Middle frontal gyrus (tissue), 1 donor: Measurements from ENCODE around the gene PROM2.

ENCODE experiments used
- DNase-seq: peaks from one replicate; pipeline ENCODE4 v3.0.0-alpha.2; 2015; ENCODE audit warnings: low spot score; ENCODE audit errors: extremely low spot score

The PROM2 gene

DNA sequence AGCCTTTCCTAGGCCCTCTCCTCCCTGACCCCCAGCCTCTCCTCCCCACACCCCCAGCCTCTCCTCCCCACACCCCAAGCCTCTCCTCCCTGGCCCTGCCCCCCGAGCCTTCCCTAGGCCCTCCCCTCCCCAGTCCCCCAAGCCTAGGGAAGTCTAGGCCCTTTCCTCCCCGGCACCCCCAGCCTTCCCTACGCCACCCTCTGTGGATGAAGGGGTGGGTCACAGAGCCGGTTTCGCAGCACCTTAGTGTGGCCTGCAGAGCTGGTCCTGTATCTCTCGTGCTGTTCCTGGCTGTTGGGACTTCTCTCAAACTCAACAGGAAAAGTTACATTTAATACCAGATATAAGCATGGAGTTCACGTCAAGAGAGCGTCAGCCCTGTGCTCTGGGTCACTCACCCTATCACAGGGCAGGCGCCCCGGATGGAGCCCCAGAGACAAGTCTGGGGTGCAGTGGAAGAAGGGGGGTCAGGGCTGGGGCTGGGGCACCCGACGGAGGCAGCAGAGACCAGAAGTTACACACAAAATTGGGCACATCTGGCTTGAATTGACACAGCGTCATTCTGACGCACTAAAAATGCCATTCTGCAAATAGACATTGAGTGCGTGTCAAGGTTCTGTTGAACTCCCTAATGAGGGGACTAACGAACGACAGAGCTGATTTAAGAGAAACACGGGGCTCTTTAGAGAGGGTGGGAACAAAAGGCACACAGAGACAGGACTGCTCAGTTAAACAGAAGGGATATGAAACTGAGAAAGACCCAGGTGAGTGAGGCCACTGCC lies 46.9 kb downstream of the PROM2 start:
- DNase-seq, result no peak

DNA sequence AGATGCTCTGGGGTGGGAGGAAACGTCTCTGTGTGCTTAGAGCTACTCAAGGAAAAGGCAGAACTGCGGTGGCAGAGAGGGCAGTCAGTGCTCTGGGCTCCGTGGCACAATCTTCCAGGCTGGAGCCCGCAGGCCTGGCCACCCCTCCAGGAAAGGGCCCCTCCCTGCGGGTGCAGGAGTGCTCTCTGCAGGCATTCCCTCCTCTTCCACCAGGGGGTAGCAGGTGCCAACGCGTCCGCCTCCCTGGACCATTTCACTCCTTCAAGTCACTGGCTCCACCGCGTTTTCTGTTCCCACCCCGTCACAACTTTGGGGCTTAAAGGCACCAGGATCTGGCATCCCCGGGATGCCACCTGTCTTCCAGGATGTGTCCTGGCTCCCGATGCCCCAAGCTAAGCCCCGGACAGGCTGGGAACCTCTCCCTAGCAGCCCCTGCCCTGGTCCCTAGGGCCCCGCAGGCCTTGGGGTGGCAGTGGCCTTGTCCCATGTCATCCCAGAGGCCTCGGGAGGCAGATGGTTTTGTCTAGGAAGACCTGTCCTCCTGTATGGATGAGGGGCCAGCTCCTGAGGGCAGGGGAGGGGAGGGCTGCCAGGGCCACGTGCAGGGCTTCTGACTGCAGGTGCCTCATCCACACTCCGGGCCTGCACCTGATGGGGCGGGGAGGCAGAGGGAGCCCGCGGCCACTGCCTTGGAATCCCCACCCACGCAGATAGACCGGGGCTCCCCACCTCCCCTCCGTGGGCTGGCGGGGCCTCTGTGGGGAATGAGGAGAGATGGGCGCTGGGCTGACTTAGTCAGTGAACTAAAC lies 49.3 kb downstream of the PROM2 start:
- no peak for DNase-seq

DNA sequence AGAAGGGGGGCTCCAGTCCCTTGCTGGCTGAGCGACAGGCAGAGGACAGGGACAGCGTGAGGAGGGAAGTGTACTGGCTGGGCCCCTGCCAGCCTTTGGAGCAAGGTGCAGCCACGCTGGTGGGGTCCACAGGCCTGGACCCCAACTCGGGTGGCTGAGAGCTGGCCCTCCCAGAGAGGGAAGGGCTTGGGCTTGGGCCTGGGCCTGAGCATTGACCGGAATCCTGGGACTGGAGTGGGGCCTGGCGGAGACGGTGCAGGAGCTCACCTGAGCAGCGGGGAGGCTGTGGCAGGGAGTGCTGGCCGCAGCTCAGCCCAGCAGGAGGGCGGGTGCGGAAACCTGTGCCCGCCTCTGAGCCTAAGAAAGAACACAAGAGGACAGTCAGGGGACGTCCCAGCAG lies 50.8 kb downstream of the PROM2 start:
- DNase-seq, result no peak

DNA sequence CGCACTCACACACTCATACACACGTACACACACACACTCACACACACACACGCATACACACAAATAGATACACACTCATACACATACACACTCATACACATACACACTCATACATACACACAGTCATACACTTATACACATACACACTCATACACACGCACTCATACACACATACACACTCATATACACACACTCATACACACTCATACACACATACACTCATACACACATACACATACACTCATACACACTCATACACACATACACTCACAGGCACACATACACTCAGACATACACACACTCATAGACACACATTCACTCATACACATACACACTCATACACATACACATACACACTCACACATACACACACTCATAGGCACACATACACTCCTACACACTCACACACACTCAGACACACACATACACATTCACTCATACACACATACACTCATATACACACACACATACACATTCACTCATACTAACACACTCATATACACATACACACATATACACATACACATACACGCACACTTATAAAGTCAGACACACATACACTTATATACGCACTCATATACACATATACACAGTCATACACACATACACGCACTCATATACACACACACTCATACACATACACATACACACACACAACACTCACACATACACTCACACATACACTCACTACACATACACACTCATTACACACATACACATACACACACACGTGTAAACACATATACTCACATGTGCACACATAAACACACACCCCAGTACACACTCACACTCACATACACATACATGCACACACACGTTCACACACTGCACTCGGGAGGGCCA lies 51.6 kb downstream of the PROM2 start:
- no peak for DNase-seq

DNA sequence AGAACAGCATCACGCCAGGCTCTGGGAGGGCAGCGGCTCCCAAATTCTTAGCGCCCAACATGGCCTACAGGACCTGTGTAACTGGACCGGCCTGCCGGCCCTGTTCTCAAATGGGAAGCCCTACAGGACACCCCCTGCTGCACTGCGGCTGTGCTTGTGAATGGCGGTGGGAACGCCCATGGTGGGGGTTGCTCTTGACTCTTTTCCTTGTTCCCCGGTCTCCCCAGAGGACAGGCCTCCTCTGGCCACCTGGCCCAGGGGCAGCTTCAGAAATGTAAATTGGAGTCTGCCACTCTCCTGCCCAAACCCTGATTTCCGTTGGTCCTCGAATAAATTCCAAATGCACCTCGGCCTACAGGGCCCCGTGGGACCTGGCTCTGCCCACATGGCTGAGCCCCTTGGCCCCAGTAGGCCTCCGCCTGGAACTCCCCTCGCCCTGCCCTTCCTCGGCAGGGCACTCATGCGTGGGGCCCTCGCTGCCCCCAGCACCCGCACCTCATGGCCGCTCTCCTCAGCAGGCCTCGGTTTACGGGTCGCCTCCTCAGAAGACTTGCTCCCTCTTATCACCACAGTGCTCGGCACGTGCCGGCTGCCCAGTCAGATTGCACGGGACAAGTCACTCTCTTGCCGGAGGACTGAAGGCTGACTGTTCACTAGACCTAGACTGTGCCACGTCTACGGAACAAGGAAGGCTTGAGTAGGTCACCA lies 52.3 kb downstream of the PROM2 start:
- DNase-seq, result no peak

DNA sequence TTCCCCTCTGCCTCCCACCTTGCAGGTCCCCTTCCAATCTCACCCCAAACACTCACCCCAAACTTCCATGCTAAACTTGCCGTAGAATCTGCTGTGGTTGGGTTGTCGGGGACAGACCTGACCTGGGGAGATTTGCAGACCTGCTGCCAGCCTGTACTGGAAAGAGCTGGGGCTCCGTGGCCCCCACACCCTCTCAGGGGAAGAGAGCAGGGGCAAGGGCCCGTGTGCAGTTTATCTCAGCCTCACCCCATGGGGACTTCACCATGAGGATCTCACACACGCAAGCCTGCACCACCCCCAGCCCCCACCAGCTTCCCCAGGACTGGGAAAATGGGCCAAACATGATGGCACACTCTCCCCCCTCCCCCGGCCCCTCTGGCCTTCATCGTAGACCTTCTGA lies 53.6 kb downstream of the PROM2 start:
- no peak for DNase-seq

DNA sequence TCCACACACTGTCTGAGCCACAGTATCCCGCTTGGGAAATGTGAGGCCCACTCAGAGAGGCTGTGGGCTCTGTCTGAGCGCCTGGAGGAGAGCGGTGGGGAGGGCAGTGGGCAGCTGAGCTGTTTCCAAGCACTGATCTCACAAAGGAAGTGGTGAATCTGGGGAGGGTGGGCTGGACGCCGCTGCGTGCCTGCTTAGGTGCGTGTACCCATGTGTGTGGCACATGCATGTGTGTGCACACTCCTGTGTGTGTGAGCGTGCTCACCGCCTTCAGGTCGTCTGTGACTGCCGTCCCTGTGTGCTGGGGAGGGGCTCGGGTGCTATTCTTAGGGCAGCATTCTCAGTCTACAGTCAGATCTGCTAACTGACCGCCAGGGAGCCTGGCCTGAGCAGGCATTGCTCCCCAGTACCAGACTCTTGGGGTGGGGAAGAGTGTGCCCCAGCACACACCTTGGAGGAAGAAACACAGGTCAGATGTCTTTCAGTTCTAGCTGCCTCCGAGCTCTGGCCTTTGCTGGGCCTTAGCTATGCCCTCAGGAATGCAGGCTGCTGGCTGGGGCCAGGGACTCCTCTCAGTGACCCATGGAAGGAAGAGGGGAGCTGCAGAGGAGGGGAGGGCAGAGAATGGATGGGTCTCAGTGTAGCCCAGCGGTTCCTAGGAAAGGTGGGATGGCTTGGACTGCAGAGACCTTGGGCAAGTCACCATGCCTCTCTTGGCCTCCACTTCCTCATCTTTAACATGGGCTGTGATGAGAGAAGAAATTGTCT lies 54.3 kb downstream of the PROM2 start:
- DNase-seq, result no peak

DNA sequence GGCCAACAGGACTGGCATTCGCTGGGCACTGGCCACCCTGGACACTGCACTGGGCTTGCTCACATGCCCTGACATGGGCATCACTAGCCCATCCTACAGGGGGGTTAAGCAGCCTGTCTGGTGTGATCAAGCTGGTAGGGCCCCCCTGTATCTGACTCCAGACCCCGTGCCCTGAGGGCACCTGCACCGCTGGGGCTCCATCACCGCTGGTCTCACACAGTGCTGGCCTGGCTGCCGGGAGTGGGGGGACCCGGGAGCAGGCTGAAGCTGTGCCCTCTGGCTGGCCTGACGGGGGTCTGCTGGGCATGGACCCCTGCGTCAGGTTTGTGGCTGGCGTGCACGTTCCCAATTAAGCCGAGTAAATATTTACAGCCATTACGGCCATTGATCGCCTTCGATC lies 55.2 kb downstream of the PROM2 start:
- no peak for DNase-seq

DNA sequence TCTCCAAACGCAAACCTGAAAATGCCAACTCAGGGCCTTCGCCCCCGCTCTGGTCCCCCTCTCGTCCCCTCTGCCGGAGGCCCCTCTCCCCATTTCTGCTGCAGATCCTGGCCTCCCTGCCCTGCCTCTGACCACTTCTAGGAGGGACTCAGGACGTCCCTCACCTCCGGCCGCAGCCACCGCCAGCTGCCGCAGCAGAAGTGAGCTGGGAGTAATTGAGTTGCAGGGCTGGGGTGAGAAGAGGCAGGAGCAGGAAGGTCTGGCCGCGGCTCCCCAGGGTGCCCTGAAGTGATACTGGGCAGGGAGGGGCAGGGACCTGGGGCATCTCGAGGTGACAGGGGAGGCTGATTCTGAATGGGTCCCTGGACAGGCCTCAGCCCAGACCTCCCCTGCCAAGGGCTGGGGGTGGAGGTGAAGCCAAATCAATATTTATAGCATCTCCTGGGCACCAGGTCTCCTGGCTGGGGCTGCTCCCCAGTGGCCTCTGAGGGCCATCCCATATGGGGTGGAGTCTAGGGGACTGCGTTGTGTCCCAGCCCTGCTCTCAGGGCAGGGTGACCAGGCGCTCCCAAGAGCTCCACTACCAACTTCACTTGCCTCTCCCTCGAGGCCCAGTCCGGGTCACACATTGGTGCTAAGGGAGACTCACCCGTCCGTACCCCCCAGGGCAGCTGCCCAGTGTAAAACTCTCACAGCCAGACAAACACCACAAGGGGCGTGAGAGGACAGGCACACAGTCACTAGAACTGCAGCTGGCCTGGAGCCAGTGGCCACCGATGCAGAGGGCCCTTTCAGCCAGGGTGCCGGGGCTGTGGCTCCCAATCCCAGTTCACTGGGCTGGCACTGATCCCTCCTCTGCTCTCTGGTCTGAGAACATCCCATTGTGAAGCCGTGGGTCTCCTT lies 55.9 kb downstream of the PROM2 start:
- DNase-seq, result no peak

DNA sequence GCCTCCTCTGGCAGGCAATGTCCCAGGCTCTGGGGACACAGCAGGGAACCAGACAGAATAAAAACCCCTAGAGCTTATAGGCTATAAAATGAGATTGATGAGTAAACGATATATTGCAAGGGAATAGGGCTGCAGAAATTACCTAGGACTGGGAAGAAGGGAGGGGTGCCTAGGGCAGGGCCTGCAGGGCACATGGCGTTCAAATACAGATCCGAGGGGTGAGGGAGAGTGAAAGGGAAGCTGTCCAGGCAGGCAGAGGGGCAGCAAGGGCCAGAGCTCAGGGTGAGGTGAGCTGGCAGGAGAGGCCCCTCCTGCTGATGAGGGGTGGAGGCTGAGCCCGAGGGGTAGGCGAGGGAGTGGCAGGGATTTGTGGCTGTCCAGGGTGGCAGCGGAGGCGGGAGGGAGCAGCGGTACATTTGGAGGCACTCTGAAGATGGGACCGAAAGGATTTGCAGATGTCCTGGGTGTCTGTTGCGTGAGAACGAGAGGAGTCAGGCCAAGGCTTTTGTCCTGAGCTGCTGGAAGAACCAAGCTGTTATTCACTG lies 56.6 kb downstream of the PROM2 start:
- no peak for DNase-seq

DNA sequence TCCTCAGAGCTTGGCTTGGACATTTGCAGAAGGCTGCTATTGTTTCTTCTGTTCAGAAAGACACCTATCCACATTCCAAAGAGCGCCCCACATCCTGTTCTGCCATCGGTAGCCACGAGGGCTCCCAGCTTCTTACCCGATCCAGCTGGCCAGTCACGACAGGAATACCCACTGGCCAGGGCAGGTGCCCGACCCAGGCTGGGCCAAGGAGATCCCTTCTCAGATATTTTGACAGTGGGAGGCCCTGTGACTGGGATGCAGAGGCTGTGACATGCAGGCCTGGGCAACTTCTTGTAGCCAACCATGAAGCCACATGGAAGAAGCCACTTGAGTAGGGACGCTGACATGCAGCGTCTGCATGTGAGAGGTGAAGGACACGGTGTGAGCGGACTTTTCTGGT lies 57.4 kb downstream of the PROM2 start:
- no peak for DNase-seq

DNA sequence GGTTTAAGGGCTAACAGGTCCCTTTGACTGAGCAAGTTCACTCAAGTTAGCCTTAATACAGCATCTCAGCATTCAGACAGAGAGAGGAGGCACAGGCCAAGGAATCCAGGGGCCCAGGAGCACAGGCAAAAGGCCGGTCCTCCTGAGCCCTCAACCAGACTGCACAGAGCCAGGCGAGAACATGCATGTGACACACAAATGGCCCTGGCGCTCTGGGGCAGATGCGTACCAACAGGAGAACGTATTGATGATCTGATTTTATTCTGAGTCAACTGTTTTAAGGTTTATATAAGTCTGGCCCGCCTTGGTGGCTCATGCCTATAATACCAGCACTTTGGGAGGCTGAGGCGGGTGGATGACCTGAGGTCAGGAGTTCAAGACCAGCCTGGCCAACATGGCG lies 57.8 kb downstream of the PROM2 start:
- no peak for DNase-seq

DNA sequence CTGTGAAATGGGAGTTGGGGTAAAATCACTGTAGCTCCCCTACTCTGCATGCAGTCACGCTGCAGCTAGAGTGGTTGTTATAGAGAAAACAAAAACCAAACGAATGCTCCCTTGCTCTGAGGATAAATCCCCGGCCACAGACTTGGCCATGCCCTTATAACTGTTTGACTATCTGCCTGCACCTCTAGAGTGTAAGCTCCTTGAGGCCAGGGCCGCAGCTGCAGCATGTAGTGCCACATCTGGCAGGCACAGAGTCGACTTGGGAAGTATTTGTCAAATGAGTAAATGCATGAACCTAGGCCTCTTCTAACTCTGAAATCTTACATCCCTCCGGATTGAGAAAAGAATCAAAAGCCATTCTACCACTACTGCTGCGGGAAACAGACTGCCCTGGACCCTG lies 58.8 kb downstream of the PROM2 start:
- DNase-seq, result no peak

DNA sequence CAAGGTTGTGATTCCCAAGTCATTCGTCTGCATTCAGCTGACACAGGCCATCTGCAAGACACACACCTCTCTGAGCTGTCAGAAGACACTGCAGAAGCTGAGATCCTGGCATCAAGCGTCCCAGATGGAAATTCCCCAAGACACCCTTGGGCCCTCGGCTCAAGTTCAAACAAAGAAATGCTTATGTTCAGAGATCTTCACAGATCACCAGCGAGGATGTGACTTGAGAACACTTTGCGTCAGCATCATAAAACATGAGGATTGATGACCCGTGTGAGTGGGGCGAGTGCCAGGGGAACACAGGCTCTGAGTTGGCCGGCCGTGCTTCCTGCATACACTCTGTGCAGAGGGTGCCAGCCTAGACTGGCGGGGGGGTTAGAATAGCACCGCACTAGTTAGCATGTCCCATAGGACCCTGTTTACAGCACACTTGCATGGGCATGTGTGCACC lies 59.7 kb downstream of the PROM2 start:
- DNase-seq, result no peak

DNA sequence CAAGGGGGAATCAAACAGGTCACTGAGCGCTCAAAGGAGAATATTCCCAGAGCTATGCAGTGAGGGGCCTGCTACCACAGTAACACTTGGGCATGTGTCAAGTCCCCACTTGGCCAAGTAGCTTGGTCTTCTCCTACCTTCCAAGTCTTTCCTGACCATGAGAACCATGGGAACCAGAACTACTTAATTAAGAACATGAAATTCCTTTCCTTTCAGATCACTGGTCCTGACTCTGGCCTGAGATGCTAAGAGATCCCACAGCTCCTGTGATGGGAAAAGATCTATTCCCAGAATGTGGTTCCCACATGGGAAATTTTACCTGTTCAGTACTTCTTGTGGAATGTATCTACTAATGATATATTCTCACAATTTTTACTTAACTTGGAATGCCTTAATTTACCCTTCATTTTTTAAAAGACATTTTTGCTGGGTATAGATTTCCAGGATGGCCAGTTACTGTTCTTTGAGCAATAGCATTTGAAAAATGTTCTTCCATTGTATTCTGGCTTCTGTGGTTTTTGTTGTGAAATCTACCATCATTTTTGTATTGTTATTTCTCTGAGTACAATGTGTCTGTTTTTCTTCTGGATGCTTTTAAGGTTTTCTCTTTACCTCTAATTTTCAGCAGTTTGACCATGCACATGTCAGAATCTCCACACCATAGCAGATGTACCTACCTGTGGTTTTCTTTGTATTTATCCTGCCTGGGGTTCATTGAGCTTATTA lies 60.8 kb downstream of the PROM2 start:
- DNase-seq, result no peak

DNA sequence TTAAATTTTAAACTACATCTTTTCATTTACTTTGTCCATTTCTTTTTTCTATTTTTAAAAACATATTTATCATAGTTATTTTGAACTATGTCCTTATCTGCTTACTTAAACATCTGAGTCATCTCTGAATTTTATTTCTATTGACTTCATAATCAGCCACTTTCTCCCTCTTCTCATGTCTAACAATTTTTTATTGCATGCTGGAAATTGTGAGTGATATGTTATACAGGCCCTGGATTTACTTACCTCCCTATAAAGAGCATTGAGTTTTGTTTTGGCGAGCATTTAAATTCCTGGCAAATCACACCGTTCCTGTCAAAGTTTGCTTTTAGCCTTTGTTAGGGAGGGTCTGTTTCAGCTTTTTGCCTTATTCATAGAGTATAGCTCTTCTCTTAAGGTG lies 62.2 kb downstream of the PROM2 start:
- no peak for DNase-seq

DNA sequence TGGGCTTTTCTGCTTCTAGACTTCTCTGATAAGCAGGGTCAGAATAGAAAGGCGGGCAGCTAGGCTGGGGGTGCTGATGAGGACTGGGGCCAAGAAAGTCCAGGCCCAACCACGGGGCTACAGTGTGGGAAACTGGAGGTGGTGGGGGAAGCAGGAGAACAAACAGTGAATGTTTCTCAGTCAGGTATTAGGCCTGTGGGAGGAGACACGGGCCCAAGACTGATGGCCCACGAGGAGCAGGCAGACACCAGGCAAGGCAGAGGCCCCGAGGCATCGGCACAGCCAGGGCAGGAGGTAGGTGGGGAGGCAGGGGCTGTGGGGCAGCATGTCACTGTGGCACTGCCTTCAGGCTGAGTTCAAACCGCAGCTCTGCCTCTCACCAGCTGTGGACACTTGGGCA lies 63.6 kb downstream of the PROM2 start:
- no peak for DNase-seq
